NCI-H146 (cell line): ENCODE data around the gene ITPR1.
"Not testable (repeated sequence)": the region's sequence is repeated elsewhere in the genome, so short reads cannot be mapped to it uniquely, and the experiment has no call there.

ENCODE experiments used
- DNase-seq: peaks from one replicate; lab custom pipeline; 2025; lab: John Stamatoyannopoulos, UW

ITPR1 gene

DNA sequence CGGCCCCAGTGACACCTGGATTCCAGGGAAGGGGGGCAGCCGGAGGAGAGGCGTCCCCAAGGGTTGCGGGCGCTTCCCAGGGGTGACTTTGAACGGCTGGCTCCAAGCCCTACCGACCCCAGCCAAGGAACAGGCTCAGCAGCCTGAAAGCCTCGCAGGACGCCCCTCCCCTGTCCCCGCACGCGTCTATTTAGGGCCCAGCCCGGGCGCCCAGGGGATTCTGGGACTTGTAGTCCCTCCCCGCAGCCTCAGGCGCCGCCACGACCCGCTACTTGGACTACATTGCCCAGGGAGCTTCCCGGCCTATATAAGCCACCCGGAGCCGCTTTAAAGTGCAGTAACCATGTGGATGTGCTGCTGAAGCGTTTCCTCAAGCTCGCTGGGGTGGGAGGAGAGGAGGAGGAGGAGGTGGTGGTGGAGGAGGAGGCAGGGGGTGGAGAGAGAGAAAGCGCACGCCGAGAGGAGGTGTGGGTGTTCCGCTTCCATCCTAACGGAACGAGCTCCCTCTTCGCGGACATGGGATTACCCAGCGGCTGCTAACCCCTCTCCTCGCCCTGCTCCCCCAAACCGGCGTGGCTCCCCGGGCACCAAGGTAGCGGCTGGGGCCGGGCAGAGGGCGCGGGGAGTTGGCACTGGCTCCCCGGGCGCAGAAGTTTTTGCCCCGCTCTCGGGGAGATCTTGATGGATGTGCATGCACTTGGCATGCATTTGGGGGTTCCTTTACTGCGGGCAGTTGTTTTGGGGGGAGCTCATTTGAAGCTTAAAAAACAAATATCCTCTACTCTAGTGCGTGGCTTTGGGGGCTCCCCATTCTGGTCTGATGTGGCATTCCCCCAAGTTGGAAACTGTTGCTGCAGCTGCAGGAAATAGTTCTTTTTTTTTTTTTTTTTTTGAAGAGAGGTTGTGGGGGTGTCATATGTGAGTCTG lies at the start of gene ITPR1:
TSS of gene ITPR1 (plus strand) at position 335 of the 927 bp plus-strand sequence. CDS start 23,144 bp downstream, outside the sequence.
- DNase-seq, result peak; percentile 89

DNA sequence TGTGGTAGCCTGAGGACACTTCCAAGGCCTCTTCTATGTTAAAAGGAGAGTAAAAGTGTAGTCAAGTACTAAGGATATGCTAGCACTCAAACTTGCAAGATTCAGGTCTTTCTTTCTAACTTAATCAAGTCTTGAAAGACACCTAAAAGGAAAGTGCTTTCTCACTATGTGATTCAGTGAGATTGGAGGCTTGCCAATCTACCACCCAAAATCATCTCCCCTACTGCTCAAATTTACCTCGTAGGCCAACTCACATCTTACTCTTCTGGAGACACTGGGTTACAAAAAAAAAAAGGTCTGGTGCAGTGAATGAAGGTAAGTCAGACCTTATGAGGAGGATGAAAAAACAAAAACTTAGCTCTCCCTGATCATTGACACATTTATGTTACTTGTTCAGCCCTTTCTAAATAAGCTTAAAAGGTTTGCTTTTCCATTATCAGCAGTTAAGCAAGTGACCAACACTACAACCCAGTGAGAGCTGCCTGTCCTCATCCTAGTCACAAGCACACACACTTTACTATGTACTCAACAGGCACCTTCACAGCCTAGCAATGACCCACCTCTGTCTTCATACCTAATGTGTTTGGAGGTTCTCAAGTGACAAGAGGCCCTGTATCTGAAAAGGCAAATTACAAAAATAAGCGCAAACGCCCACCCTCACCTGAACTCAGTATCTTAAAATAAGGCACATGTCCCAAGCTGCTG lies 45.7 kb upstream of the ITPR1 start:
- no peak for DNase-seq

DNA sequence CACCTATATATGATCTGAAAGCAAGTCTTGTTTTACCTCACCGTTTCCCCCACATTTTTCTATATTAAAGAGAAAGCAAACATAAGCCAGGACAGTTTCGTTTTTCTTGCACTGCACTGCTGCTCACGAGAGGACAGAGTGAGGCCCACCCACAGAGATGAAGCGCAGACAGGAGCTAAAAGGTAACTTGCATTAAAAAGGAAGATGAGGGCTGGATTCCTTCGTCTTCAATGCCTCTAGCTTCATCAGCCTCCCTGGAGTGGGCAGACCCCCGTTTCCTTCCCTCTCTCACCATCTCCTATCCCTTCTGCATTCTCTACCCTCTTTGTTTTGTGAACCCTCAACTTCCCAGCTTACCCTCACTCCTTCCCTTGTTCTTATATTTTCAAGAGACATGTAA lies 45.0 kb upstream of the ITPR1 start:
- no peak for DNase-seq

DNA sequence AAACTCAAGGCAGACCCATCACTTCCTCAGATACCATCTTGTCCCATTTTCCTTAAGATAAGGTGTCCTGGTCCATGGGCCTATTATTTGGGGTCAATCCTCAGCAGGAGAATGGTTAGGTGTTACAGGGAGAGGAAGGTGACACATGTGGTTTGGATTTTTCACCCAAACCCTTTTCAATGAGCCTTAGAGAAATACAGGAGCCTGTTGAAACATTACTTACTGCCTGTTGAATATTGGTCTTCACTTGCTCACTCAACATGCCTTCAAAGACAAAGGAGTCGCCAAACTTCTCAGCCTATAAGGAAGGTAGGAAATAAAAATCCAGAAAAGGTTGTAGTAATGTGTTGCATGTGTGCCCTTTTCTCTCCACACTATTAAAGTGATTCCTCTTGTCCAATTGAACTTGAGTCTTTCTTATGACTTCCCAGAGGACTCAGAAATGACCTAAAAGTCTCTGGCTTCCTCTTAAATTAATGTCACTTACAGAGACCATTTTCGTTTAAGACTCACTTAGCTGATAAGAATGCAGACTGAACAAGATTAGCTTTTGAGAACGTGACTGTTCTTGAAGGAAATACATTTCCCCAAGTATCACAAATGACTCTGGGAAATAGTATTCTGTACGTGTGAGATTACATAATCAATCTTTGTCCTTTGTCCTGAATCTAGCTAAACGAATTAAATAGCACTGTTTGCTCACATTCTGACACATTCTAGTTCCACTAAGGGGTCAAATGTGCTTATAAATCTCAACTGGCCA lies 43.9 kb upstream of the ITPR1 start:
- no peak for DNase-seq

DNA sequence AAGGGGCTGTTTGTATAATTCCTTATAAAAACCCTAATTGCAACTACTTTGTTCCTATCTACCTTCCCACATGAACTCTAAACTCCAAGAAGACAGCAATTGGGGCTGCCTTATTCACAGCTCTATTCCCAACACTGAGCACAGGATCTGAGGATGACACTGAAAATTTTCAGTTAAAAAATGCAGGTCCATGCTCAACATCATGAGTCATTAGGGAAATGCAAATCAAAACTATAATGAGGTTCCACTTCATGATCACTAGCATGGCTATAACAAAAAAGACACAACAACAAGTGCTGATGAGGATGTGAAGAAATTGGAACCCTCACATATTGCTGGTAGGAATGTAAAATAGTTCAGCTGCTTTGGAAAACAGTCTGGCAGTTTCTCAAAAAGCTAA lies 39.0 kb upstream of the ITPR1 start:
- DNase-seq, result no peak

DNA sequence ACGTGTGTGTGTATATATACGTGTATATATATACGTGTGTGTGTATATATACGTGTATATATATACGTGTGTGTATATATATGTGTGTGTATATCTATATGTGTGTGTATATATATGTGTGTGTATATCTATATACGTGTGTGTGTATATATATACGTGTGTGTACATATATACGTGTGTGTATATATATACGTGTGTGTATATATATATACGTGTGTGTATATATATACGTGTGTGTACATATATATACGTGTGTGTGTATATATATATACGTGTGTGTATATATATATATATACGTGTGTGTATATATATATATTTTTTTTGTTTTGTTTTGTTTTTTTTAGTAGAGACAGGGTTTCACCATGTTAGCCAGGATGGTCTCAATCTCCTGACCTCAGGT lies 36.4 kb upstream of the ITPR1 start:
- DNase-seq, result not testable (repeated sequence)

DNA sequence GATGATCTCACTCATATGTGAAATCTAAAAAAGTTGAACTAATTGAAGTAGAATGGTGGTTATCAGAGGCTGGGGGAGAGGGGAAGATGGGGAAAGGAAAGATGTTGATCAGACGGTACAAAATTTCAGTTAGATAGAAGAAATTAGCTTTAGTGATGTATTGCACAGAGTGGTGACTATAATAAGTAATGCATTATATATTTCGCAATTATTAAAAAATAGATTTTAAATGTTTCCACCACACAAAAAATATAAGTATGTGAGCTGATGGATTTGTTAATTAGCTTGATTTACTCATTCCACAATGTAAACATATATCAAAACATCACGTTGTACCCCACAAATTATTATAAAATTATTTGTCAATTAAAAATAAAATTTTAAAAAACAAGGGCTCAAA lies 34.2 kb upstream of the ITPR1 start:
- DNase-seq, result no peak

DNA sequence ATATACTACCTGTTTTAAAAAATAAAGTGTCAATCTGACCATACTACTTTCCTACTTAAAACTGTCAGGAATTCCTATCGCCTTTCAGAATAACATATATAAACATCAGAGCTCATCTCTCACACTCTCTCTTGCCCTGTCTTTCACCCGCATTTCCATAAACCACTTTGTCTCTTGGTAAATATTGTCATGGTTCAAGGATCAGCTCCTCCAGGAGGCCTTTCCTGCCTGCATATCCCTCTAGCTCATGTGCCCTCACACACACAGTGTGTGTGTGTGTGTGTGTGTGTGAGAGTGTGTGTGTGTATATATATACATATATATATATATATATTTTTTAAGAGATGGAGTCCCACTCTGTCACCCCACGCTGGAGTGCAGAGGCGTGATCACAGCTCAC lies 32.8 kb upstream of the ITPR1 start:
- DNase-seq, result no peak

DNA sequence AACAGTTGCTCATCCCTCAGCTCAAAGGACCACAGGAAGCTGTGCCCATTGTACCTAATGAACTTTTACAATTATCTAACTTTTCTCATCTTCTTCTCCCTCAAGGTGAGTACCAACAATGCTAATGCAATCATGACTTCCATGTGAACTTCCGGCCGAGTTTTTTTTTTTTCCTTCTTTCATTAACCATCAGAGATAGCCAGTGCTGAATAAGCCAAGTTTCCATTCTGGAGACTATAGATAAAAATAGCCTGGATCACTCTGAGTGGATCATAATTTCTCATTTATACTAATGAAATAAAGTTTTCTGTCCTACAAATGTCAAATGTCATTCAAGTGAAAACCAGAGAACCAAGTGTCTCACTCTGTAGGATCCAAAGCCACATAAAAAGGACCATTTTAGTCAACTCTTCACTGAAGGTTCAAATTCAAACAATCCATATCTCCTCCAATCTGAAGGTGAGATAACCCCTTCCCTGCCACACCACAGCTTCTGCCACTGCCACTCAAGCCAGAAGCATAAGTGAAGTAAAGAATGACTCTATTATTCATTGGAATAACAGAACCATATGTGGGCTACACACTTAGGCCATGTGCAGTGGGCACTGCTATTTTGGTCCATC lies 31.6 kb upstream of the ITPR1 start:
- no peak for DNase-seq

DNA sequence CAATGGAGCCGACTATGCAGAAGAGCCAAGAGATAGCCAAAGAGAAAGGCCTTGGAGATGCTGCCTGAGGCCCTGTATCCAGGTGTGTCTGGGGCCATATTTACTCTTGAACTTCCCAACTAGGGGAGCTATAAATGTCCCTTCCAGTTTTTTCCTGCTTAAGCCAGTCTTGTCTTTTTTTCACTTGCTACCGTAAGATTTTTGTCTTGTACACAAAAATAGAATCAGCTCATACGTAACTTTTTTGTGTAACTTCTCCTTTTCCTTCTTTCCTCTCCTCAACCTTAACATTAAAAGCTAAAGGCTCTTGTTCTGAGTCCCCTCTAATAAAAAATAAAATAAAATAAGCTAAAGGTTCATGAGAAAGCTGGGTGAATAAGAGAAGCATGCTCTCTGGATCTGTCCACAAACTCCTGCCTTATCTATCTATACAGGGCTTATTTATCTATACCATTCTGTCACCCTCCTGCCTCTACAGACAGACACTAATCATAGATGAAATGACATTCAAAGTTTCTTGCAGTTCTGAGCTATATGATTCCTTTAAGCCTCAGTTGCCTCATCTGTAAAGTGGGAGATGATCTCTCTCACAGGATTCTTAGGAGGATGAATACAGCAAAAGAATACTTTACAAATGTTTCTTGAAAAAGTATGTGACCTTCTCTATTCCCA lies 30.6 kb upstream of the ITPR1 start:
- no peak for DNase-seq

DNA sequence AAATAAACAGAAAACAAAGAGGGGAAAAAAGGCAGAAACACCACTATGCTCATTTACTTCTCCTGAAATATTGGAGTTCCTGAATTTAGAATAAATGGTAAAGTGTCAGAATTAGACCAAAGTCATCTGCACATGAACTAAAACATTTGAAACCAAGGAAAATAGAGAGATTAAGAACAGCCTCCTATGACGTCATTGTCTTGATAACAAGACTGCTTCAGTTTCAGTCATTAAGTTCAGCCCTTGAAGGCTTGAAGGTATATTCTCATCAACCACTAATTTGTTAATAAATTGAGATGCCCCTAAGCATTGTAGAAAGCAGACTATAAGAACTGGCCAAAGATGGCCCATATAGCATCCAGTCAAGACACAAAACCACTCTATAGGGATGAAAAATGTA lies 28.6 kb upstream of the ITPR1 start:
- no peak for DNase-seq

DNA sequence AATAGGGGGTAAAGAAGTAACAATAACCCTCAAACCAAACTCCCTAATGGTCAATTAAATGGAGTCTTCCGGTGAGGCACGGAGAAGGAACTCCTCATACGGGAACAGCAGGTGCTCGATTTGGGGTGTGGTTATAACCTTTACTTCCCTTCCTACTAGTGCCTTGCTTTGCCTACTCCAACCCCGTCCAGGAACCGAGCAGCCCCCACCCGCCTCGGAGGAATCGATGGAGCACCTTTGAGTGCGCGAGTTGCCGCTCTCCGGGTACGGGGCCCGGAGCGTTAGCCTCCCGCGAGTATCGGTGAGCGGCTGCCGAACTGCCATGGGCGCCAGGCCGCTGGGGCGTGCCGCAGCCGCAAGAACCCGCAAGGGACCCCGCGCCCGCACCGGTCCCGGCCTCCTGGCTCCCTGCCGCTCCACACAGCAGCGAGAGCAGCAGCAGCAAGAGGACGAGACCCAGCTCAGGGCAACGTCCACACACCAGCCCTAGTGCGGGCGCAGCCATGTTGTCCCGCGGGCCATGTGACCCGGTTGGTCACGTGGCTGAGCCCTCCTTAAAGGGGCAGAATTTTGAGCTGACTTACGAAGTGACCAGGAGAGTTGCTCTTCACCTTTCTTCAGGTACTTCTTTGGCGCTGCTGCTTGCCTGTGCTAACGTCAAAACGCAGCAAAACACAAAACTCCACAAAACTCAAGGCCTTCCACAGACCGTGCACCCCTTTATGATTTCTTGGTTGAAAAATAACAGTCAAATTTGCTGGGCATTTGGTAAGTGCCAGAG lies 26.2 kb upstream of the ITPR1 start, which contains the start of gene SUMF1:
TSS of gene SUMF1 (minus strand) at position 529 of the 781 bp plus-strand sequence. CDS start at position 505, 24 bp downstream.
- DNase-seq, result peak; percentile 76

DNA sequence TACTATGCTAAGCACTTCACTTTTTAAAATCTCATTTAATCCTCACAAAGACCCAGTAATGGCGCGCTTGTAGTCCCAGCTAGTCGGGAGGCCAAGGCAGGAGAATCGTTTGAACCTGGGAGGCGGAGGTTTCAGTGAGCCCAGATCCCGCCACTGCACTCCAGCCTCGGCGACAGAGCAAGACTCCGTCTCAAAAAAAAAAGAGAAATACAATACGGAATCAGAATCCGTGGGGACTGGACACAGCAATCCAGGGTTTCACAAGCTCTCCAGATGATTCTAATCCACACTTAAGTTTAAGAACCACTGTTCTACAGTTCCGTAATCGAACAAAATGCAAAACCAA lies 25.7 kb upstream of the ITPR1 start:
- no peak for DNase-seq

DNA sequence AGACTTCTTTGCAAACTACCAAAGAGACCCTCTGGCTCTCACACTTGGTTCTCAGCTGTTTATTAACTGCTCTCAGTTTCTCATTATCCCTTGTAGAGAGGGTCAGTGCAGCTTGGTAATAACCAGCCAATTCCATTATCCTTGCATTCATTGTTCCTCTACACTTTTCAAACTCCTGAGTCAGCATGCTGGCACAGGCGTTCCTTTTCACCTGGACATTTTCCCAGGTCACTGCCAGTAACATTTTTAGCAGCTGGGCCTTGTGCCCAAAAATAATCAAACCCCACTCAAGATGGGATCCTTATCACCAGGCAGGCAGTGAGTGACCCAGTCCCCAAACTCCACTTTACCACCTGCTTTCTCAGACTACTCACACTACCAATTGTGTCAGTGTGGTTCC lies 21.2 kb upstream of the ITPR1 start:
- no peak for DNase-seq

DNA sequence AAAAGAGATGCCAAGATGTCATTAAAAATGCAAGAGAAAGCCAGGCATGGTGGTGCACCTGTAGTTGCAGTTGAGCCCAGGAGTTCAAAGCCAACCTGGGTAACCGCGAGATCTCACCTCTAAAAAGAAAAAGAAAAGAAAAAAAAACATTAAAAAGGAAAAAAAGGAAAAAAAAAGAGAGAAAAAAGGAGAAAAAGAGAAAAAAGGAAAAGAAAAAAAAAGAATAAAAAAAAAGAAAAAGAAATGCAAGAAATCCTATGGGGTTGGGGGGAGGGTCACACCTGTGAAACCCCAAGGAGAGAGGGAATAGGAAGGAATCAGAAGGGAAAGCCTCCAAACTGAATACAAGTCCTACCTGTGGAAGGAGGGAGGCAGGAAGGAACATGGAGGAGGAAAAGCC lies 20.8 kb upstream of the ITPR1 start:
- DNase-seq, result no peak

DNA sequence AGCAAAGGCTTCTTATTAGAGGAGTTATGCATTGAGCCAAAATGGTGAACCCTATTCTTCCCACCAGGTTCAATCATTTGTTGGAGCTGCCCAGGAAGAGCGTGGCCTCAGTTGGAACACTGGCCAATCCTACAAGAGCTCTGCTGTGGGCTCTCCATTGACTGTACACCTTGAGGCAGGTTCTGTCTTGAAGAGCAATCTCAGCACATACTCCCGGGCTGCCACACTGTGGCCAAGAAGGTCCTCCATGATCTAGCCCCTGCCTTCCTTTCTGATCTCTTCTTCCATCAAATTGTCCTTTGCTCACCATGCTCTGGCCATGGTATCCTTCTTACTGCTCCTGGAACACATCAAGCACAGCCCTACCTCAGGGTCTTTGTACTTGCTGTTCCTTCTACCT lies 20.4 kb upstream of the ITPR1 start:
- no peak for DNase-seq

DNA sequence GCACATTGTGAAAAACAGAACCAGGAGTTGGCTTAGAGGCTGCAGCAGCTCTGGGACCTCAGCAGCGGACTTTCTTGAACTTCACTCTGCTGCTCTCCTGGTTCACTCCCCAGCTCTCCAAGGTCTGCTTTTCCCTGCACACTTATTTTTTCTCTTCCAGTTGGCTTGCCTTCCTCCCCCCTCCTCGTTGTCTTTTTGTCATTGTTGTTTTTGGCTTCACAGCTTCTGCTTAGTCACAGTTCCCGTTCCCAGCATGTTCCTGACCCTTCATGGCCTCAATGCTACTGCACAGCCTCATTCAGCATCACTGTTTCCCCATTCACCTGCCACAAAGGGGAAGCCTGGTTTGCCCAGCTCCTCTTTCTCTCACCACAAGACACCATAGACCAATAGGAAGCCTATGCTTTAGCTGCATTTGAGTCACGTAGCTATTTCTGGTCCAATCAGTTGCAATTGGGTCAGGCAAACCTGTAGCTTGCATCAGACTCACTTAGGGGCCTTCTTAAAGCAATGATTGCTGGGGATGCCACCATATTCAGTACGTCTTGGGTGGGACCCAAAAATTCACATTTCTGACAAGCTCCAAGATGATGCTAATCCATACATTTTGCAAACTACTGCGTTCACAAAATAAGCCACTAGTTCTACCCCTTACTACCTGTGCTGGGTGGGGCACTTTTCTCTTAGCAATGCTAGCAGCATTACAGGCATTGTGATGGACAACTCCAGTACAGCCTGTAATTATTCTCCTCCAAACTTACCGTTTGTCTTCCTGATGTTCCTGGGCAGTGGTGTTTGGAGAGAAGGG lies 18.3 kb upstream of the ITPR1 start:
- DNase-seq, result no peak

DNA sequence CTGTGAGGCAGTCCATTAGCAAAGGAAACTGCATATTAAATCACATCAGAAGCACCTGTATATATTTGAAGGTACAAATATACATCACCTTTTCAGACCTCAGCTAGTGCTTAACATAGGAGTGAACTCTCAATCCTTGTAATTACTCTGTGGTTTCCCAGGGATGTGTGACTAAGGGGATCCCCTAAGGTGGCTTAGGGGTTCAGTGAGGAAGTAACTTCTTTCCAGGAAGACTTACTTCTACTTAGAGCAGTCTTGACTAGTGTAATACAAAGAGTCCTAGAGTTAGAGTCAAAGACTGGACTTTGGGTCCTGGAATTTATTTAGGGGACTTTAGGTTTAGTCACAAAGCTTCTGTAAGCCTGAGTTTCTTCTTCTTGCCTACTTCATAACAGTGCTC lies 17.3 kb upstream of the ITPR1 start:
- DNase-seq, result no peak

DNA sequence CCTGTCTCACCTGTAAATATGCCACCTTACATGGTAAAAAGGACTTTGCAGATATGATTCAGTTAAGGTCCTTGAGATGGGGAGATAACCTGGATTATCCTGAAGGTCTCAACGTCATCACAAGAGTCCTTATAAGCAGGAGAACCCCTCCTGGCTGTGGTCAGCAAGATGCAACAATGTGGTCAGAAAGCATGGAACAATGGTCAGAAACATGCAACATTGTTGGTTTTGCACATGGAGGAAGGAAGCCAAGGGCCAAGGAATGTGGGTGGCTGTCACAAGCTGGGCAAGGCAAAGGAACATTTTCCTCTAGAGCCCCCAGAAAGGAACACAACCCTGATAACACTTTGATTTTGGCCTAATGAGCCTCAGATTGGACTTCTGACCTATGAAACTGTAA lies 16.7 kb upstream of the ITPR1 start:
- no peak for DNase-seq

DNA sequence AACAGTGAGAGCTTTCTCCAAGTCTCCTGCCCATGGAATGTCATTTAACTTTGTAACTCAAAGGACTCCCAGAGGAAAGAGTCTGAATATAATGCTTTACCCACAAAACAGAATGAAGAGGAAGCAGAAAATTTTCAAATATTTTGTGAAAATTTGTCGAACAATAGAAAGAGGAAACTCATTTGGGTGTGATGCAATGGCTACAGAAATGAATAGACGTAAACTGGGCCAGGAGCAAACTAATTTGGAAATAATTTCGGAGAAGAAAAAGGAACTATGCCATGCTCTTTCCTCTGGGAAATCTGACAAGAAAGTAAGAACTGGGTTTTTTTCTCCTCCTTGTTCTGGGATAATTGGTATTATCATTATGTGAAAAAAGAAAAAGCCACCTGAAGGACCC lies 14.9 kb upstream of the ITPR1 start:
- no peak for DNase-seq
